Glutamatergic neuron (in vitro differentiated cells): ENCODE data around the gene TRMT10C. TPM values are rescaled to one million over a fixed set of nuclear protein-coding genes. Genes with fewer than 3 reads are reported as not detected.
"Not testable (repeated sequence)": the region's sequence is repeated elsewhere in the genome, so short reads cannot be mapped to it uniquely, and the experiment has no call there.

Experiments used
- DNase-seq: peaks from one replicate; pipeline ENCODE4 v3.0.0; 2022
- H3K27ac Mint-ChIP-seq: one replicate; pipeline ENCODE4 v1.8.0; 2020; ENCODE audit warnings: mild to moderate bottlenecking, mixed read lengths, inconsistent platforms; ENCODE audit not compliant: unreplicated experiment
- H3K27me3 Mint-ChIP-seq: one replicate; pipeline ENCODE4 v1.8.0; 2020; ENCODE audit warnings: mild to moderate bottlenecking, moderate library complexity, mixed read lengths, inconsistent platforms; ENCODE audit not compliant: unreplicated experiment
- H3K36me3 Mint-ChIP-seq: one replicate; pipeline ENCODE4 v1.8.0; 2020; ENCODE audit warnings: mild to moderate bottlenecking, mixed read lengths, inconsistent platforms; ENCODE audit not compliant: unreplicated experiment
- H3K4me1 Mint-ChIP-seq: one replicate; pipeline ENCODE4 v1.8.0; 2020; ENCODE audit warnings: mild to moderate bottlenecking, low read depth, mixed read lengths, inconsistent platforms; ENCODE audit not compliant: unreplicated experiment
- H3K4me3 Mint-ChIP-seq: one replicate; pipeline ENCODE4 v1.8.0; 2020; ENCODE audit warnings: mild to moderate bottlenecking, mixed read lengths, inconsistent platforms; ENCODE audit not compliant: unreplicated experiment
- H3K9me3 Mint-ChIP-seq: one replicate; pipeline ENCODE4 v1.8.0; 2020; ENCODE audit warnings: mild to moderate bottlenecking, moderate library complexity, mixed read lengths, inconsistent platforms; ENCODE audit not compliant: unreplicated experiment
- total RNA-seq: library from RNA; stranded (reverse); fragmentation: NEBNext Ultra II Directional; extraction: Animal tissue kit (Norgen Biotek cat#: 25700); gene quantifications from one replicate; pipeline ENCODE4 v1.2.1, GENCODE V29; 2021; ENCODE audit not compliant: unreplicated experiment
- TF ChIP-seq, protein P1 (sequence below): fragments of 200-600 bp; sonication (generic); IDR thresholded peaks from one replicate; pipeline ENCODE4 v1.5.0; 2021; ENCODE audit not compliant: partially characterized antibody, unreplicated experiment

TRMT10C gene
- total RNA-seq, 1 donor from 2014 or later = 23.5 TPM

- TF ChIP-seq, protein P1, sequence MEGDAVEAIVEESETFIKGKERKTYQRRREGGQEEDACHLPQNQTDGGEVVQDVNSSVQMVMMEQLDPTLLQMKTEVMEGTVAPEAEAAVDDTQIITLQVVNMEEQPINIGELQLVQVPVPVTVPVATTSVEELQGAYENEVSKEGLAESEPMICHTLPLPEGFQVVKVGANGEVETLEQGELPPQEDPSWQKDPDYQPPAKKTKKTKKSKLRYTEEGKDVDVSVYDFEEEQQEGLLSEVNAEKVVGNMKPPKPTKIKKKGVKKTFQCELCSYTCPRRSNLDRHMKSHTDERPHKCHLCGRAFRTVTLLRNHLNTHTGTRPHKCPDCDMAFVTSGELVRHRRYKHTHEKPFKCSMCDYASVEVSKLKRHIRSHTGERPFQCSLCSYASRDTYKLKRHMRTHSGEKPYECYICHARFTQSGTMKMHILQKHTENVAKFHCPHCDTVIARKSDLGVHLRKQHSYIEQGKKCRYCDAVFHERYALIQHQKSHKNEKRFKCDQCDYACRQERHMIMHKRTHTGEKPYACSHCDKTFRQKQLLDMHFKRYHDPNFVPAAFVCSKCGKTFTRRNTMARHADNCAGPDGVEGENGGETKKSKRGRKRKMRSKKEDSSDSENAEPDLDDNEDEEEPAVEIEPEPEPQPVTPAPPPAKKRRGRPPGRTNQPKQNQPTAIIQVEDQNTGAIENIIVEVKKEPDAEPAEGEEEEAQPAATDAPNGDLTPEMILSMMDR = no peak
- Mint-ChIP-seq H3K4me1 (no peaks in the 10 kb centered on the region), H3K4me3 (no peak overlapping the region), H3K36me3 (no peaks in the 10 kb centered on the region), H3K27ac (no peak overlapping the region), H3K9me3 (peaks cover 4% of the 10 kb centered on the region), H3K27me3 (peaks cover 1% of the 10 kb centered on the region)
- DNase-seq = no peak
Observed at GRCh38 chr3:101603184-101603583, 41.5 kb downstream of the TRMT10C start.

DNA sequence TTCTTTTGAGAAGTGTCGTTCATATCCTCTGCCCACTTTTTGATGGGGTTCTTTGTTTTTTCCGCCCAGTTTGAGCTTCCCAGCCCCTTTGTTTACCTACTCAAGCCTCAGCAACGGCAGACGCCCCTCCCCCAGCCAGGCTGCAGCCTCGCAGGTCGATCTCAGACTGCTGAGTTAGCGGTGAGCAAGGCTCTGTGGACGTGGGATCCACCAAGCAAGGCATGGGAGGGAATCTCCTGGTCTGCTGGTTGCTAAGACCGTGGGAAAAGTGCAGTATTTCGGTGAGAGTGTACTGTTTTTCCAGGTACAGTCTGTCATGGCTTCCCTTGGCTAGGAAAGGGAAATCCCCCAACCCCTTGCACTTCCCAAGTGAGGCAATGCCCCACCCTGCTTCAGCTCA is 43.7 kb downstream of the TRMT10C start:
- H3K4me1 Mint-ChIP-seq, H3K4me3 Mint-ChIP-seq, H3K27ac Mint-ChIP-seq, DNase-seq, H3K27me3 Mint-ChIP-seq, H3K36me3 Mint-ChIP-seq, H3K9me3 Mint-ChIP-seq: not testable (repeated sequence)

DNA sequence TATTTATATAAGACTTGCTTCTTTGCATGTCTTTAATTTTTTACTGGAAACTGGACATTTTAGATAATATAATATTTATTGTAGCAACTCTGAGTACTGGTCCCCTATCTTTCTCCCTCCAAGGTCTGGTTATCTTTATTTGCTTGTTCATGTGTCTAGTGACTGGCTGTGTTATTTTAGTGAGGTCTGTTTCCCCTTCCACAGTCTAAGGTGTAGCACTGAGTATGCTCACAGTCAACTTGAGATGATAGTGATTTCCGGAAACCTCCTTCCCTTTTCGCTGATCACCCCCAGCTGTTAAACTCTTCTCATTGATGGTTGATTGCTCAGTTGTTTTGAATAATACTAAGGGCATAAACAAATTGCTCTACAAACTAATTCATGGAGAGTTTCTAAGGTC is 49.4 kb downstream of the TRMT10C start:
- TF ChIP-seq, protein P1 = no peak
- no peak overlapping the region for H3K27ac Mint-ChIP-seq
- no peaks in the 10 kb centered on the region for H3K36me3 Mint-ChIP-seq
- H3K27me3 Mint-ChIP-seq = no peaks in the 10 kb centered on the region
- no peak overlapping the region for H3K4me3 Mint-ChIP-seq
- no peaks in the 10 kb centered on the region for H3K4me1 Mint-ChIP-seq
- no peaks in the 10 kb centered on the region for H3K9me3 Mint-ChIP-seq
- DNase-seq = no peak

DNA sequence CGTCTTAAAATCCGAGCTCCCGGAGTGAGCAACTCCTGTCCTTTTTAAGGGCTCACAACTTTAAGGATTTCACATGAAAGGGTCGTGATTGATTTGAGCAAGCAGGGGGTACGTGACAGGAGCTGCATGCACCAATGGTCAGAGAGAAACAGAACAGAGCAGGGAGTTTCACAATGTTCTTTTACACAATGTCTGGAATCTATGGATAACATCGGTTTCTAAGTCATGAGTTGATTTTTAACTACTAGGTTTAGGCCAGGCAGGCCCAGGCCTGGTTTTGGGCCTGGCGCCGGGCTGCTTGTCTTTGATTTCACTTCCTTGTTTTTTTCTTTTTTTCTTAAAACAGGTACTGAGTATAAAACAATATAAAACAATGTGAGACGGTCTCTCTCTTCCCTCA is 51.3 kb downstream of the TRMT10C start:
- H3K4me3 Mint-ChIP-seq, DNase-seq, H3K27me3 Mint-ChIP-seq, H3K9me3 Mint-ChIP-seq, H3K36me3 Mint-ChIP-seq, H3K27ac Mint-ChIP-seq, H3K4me1 Mint-ChIP-seq: not testable (repeated sequence)

DNA sequence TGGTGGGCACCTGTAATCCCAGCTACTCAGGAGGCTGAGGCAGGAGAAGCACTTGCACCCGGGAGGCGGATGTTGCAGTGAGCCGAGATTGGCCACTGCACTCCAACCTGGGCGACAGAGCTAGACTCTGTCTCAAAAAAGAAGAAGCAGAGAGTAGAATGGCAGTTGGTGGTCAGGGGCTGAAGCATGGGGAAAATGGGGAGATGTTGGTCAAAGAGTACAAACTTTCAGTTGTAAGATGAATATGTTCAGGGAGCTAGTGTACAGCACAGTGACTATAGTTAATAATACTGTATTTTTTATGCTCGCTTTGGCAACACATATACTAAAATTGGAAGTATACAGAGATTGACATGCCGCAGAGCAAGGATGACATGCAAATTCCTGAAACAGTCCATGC is 53.9 kb downstream of the TRMT10C start:
- DNase-seq = no peak
- no peak overlapping the region for H3K27ac Mint-ChIP-seq
- peaks cover 2% of the 10 kb centered on the region for H3K9me3 Mint-ChIP-seq
- H3K4me1 Mint-ChIP-seq = no peaks in the 10 kb centered on the region
- no peaks in the 10 kb centered on the region for H3K36me3 Mint-ChIP-seq
- TF ChIP-seq, protein P1 = no peak
- H3K27me3 Mint-ChIP-seq = no peaks in the 10 kb centered on the region
- no peak overlapping the region for H3K4me3 Mint-ChIP-seq

Other genes with a start within 250 kb of the TRMT10C start
- gene IMPG2, start 241.3 kb upstream of the TRMT10C start, total RNA-seq = 2.4 TPM
- 112 TPM for gene SENP7, start 48.7 kb upstream of the TRMT10C start, total RNA-seq
- gene PCNP, start 12.3 kb downstream of the TRMT10C start, total RNA-seq = 131 TPM
- 15.7 TPM for gene ZBTB11, start 115.3 kb downstream of the TRMT10C start, total RNA-seq
- 864 TPM for gene RPL24, start 124.8 kb downstream of the TRMT10C start, total RNA-seq
- 25.1 TPM for gene CEP97, start 162.7 kb downstream of the TRMT10C start, total RNA-seq
- gene NXPE3, start 217.3 kb downstream of the TRMT10C start, total RNA-seq = 29.1 TPM